HEK293 (cell line): ENCODE measurements around the gene DUS1L.

Experiments
- EGR2 ChIP-seq: fragments of 450-650 bp; formaldehyde crosslinking; IDR thresholded peaks from 2 replicates; pipeline ENCODE4 v1.5.1; 2016; ENCODE audit warnings: low read depth, missing biosample characterization, missing genetic modification characterization
- GLIS2 ChIP-seq: fragments of 450-650 bp; formaldehyde crosslinking; IDR thresholded peaks from 2 replicates; pipeline ENCODE4 v1.5.1; 2016; ENCODE audit warnings: missing biosample characterization, missing genetic modification characterization
- KLF16 ChIP-seq: fragments of 450-650 bp; formaldehyde crosslinking; IDR thresholded peaks from 2 replicates; pipeline ENCODE4 v1.5.1; 2017; ENCODE audit warnings: missing biosample characterization, missing genetic modification characterization
- OVOL3 ChIP-seq: fragments of 450-650 bp; formaldehyde crosslinking; IDR thresholded peaks from 2 replicates; pipeline ENCODE4 v1.5.1; 2016; ENCODE audit warnings: missing biosample characterization, missing genetic modification characterization
- PBX3 ChIP-seq: sonication (generic); formaldehyde crosslinking; IDR thresholded peaks from 2 replicates; pipeline ENCODE4 v1.8.1; 2022; ENCODE audit warnings: mild to moderate bottlenecking, moderate library complexity, missing genetic modification reagents
- SALL2 ChIP-seq: fragments of 450-650 bp; formaldehyde crosslinking; IDR thresholded peaks from 2 replicates; pipeline ENCODE4 v1.5.0; 2017; ENCODE audit warnings: missing biosample characterization, mild to moderate bottlenecking, missing genetic modification characterization, borderline replicate concordance
- TCF7L2 ChIP-seq: IDR thresholded peaks from 2 replicates; pipeline ENCODE4 v1.6.1; 2011; ENCODE audit warnings: low read depth, mild to moderate bottlenecking, inconsistent platforms, low read length, moderate library complexity, borderline replicate concordance
- TSHZ1 ChIP-seq: fragments of 450-650 bp; formaldehyde crosslinking; IDR thresholded peaks from 2 replicates; pipeline ENCODE4 v1.5.1; 2016; ENCODE audit warnings: missing biosample characterization, missing genetic modification characterization, borderline replicate concordance
- ZBTB8A ChIP-seq: fragments of 450-650 bp; formaldehyde crosslinking; IDR thresholded peaks from 2 replicates; pipeline ENCODE4 v1.5.1; 2016; ENCODE audit warnings: missing biosample characterization, missing genetic modification characterization
- ZNF112 ChIP-seq: fragments of 450-650 bp; formaldehyde crosslinking; IDR thresholded peaks from 2 replicates; pipeline ENCODE4 v1.5.0; 2017; ENCODE audit warnings: missing biosample characterization, missing genetic modification characterization
- ZNF133 ChIP-seq: fragments of 450-650 bp; formaldehyde crosslinking; IDR thresholded peaks from 2 replicates; pipeline ENCODE4 v1.5.1; 2016; ENCODE audit warnings: missing biosample characterization, missing genetic modification characterization
- ZNF169 ChIP-seq: fragments of 450-650 bp; formaldehyde crosslinking; IDR thresholded peaks from 2 replicates; pipeline ENCODE4 v1.5.1; 2016; ENCODE audit warnings: missing biosample characterization, missing genetic modification characterization
- ZNF175 ChIP-seq: fragments of 450-650 bp; formaldehyde crosslinking; IDR thresholded peaks from 2 replicates; pipeline ENCODE4 v1.5.1; 2016; ENCODE audit warnings: missing biosample characterization, missing genetic modification characterization
- ZNF18 ChIP-seq: fragments of 450-650 bp; formaldehyde crosslinking; IDR thresholded peaks from 2 replicates; pipeline ENCODE4 v1.5.1; 2016; ENCODE audit warnings: missing biosample characterization, missing genetic modification characterization
- ZNF184 ChIP-seq: fragments of 450-650 bp; IDR thresholded peaks from 2 replicates; pipeline ENCODE4 v1.5.1; 2018; ENCODE audit warnings: missing biosample characterization, mild to moderate bottlenecking, missing genetic modification characterization
- ZNF23 ChIP-seq: fragments of 450-650 bp; formaldehyde crosslinking; IDR thresholded peaks from 2 replicates; pipeline ENCODE4 v1.5.1; 2016; ENCODE audit warnings: missing biosample characterization, missing genetic modification characterization, borderline replicate concordance
- ZNF48 ChIP-seq: fragments of 450-650 bp; formaldehyde crosslinking; IDR thresholded peaks from 2 replicates; pipeline ENCODE4 v1.5.1; 2016; ENCODE audit warnings: missing biosample characterization, missing genetic modification characterization
- ZNF501 ChIP-seq: fragments of 450-650 bp; formaldehyde crosslinking; IDR thresholded peaks from 2 replicates; pipeline ENCODE4 v1.5.1; 2016; ENCODE audit warnings: missing biosample characterization, missing genetic modification characterization
- ZNF555 ChIP-seq: fragments of 450-650 bp; formaldehyde crosslinking; conservative IDR thresholded peaks from 2 replicates; pipeline ENCODE4 v1.5.1; 2017; ENCODE audit warnings: missing biosample characterization, mild to moderate bottlenecking, missing genetic modification characterization, inconsistent platforms
- ZNF624 ChIP-seq: fragments of 450-650 bp; formaldehyde crosslinking; IDR thresholded peaks from 2 replicates; pipeline ENCODE4 v1.5.1; 2017; ENCODE audit warnings: missing biosample characterization, missing genetic modification characterization
- ZNF639 ChIP-seq: fragments of 450-650 bp; formaldehyde crosslinking; IDR thresholded peaks from 2 replicates; pipeline ENCODE4 v1.5.1; 2016; ENCODE audit warnings: missing biosample characterization, missing genetic modification characterization
- ZNF660 ChIP-seq: fragments of 450-650 bp; IDR thresholded peaks from 2 replicates; pipeline ENCODE4 v1.5.1; 2018; ENCODE audit warnings: missing biosample characterization, mild to moderate bottlenecking, missing genetic modification characterization
- ZNF776 ChIP-seq: fragments of 450-650 bp; formaldehyde crosslinking; IDR thresholded peaks from 2 replicates; pipeline ENCODE4 v1.5.0; 2017; ENCODE audit warnings: missing biosample characterization, missing genetic modification characterization, borderline replicate concordance
- ZNF792 ChIP-seq: fragments of 450-650 bp; formaldehyde crosslinking; IDR thresholded peaks from 2 replicates; pipeline ENCODE4 v1.5.1; 2016; ENCODE audit warnings: missing biosample characterization, missing genetic modification characterization
- ZNF830 ChIP-seq: fragments of 450-650 bp; IDR thresholded peaks from 2 replicates; pipeline ENCODE4 v1.5.0; 2018; ENCODE audit warnings: missing biosample characterization, missing genetic modification characterization, low read depth, mild to moderate bottlenecking, moderate library complexity
- ZNF837 ChIP-seq: fragments of 450-650 bp; formaldehyde crosslinking; IDR thresholded peaks from 2 replicates; pipeline ENCODE4 v1.5.1; 2016; ENCODE audit warnings: missing biosample characterization, missing genetic modification characterization
- ZXDB ChIP-seq: fragments of 450-650 bp; formaldehyde crosslinking; IDR thresholded peaks from 2 replicates; pipeline ENCODE4 v1.5.1; 2016; ENCODE audit warnings: missing biosample characterization, missing genetic modification characterization
- TF ChIP-seq, protein P1 (sequence below): fragments of 450-650 bp; formaldehyde crosslinking; IDR thresholded peaks from 2 replicates; pipeline ENCODE4 v1.5.1; 2017; ENCODE audit warnings: missing biosample characterization, mild to moderate bottlenecking, missing genetic modification characterization, moderate library complexity
- TF ChIP-seq, protein P2 (sequence below): fragments of 450-650 bp; formaldehyde crosslinking; IDR thresholded peaks from 2 replicates; pipeline ENCODE4 v1.5.1; 2016; ENCODE audit warnings: missing biosample characterization, missing genetic modification characterization

DUS1L gene

DNA sequence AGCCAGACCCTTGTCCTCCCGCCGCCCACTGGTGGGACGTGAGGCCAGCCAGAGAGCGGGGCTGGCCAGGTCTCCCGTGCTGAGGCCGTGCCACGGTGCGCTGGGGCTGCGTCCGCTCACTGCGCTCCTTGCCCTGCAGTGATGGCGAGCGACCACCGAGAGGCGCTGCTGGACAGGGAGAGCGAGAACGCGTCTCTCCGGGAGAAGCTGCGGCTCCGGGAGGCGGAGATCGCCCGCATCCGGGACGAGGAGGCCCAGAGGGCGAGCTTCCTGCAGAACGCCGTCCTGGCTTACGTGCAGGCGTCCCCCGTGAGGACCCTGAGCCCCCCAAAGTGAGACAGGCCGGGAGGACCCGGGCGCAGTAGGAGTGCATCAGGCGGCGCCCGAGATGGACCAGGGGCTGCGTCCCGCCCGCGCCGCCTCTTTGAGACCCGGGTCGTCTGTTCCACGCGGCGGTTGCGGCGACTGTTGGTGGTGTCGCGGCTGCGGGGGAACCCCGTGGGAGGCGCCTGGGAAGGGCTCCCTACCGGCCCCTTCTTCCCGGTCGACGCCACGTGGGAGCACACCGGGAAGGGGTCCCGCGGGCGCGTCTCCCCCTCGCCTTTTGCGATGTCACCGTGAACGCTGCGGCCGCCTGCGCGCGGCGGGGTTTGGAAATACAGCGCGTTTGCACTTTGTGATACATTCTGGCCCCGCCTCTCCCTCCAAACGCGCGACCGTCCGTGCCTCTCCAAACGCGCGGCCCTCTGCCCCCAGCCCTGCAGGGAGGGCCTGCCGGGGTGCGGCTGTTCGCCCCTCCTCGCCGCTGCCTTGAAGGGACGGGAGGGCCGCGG is 34.9 kb downstream of the DUS1L start (continued):
- TF ChIP-seq, protein P1, sequence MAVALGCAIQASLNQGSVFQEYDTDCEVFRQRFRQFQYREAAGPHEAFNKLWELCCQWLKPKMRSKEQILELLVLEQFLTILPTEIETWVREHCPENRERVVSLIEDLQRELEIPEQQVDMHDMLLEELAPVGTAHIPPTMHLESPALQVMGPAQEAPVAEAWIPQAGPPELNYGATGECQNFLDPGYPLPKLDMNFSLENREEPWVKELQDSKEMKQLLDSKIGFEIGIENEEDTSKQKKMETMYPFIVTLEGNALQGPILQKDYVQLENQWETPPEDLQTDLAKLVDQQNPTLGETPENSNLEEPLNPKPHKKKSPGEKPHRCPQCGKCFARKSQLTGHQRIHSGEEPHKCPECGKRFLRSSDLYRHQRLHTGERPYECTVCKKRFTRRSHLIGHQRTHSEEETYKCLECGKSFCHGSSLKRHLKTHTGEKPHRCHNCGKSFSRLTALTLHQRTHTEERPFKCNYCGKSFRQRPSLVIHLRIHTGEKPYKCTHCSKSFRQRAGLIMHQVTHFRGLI (tag by site-specific recombination) = peak; percentile 41; the same call in 1 of the 2 replicates
- TF ChIP-seq ZNF184 (tag by site-specific recombination) (no peak), ZNF792 (no peak), SALL2 (tag by site-specific recombination) (no peak), ZNF555 (tag by site-specific recombination) (no peak), OVOL3 (tag by site-specific recombination) (no peak), EGR2 (peak; percentile 60; the same call in 1 of the 2 replicates), ZBTB8A (tag by site-specific recombination) (peak; percentile 90), ZNF830 (no peak), ZNF639 (no peak; the same call in 1 of the 2 replicates), GLIS2 (tag by site-specific recombination) (peak; percentile 95), ZNF624 (no peak), TSHZ1 (tag by site-specific recombination) (no peak), KLF16 (tag by site-specific recombination) (peak; percentile 45), PBX3 (CRISPR knock-in tag) (peak; percentile 69; the same call in 1 of the 2 replicates), ZNF23 (tag by site-specific recombination) (no peak), ZNF837 (tag by site-specific recombination) (no peak), ZNF169 (no peak), TCF7L2 (no peak), ZNF133 (tag by site-specific recombination) (no peak), ZNF501 (tag by site-specific recombination) (peak; percentile 41; the same call in 1 of the 2 replicates), ZNF660 (tag by site-specific recombination) (peak; percentile 59), ZNF112 (no peak), ZXDB (tag by site-specific recombination) (peak; percentile 61; the same call in 1 of the 2 replicates), ZNF175 (tag by site-specific recombination) (no peak), ZNF48 (tag by site-specific recombination) (no peak), ZNF18 (tag by site-specific recombination) (no peak), ZNF776 (tag by site-specific recombination) (no peak)
- TF ChIP-seq, protein P2, sequence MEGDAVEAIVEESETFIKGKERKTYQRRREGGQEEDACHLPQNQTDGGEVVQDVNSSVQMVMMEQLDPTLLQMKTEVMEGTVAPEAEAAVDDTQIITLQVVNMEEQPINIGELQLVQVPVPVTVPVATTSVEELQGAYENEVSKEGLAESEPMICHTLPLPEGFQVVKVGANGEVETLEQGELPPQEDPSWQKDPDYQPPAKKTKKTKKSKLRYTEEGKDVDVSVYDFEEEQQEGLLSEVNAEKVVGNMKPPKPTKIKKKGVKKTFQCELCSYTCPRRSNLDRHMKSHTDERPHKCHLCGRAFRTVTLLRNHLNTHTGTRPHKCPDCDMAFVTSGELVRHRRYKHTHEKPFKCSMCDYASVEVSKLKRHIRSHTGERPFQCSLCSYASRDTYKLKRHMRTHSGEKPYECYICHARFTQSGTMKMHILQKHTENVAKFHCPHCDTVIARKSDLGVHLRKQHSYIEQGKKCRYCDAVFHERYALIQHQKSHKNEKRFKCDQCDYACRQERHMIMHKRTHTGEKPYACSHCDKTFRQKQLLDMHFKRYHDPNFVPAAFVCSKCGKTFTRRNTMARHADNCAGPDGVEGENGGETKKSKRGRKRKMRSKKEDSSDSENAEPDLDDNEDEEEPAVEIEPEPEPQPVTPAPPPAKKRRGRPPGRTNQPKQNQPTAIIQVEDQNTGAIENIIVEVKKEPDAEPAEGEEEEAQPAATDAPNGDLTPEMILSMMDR (tag by site-specific recombination) = peak; percentile 99
